Panc1 (cell line): Measurements from ENCODE around the gene SSTR1. TPM values are rescaled to one million over a fixed set of nuclear protein-coding genes. Genes with fewer than 3 reads are reported as not detected.

Experiments
- ATAC-seq: fragments of 200-7000 bp; cut with Tn5 transposase; 2 replicates; pipeline ENCODE4 v1.9.1; 2020; ENCODE audit warnings: mild to moderate bottlenecking, moderate library complexity
- BruUV-seq: library from RNA; stranded (reverse); fragments of 400-500 nt; replicated peaks from 2 replicates; lab custom pipeline; 2021; lab: Mats Ljungman, UMichigan
- CTCF ChIA-PET: fragments of 300-600 bp; sonication (Branson Sonifier 250); formaldehyde crosslinking; loops from one replicate; lab custom pipeline; 2022; ENCODE audit warnings: antibody characterized with exemption; lab: Charles Lee
- POLR2A ChIA-PET: fragments of 300-600 bp; sonication (Branson Sonifier 250); formaldehyde crosslinking; loops from one replicate; lab custom pipeline; 2022; ENCODE audit warnings: antibody characterized with exemption; lab: Charles Lee
- DNase-seq: peaks from one replicate; pipeline ENCODE4 v3.0.0-alpha.2; 2010; ENCODE audit warnings: low read depth, low spot score
- H3K27ac ChIP-seq: 2 replicates; pipeline ENCODE4 v1.5.1; 2011; ENCODE audit warnings: mild to moderate bottlenecking, low read length, inconsistent platforms
- H3K27me3 ChIP-seq: fragments of 200-500 bp; sonication (Bioruptor generic); 2 replicates; pipeline ENCODE4 v1.6.0; 2014; ENCODE audit warnings: low read length, inconsistent platforms; ENCODE audit not compliant: control insufficient read depth, insufficient read depth
- H3K36me3 ChIP-seq: fragments of 200-500 bp; sonication (Bioruptor generic); 2 replicates; pipeline ENCODE4 v1.5.1; 2014; ENCODE audit warnings: inconsistent platforms, mild to moderate bottlenecking, low read length, moderate library complexity; ENCODE audit not compliant: control insufficient read depth, insufficient read depth
- H3K4me1 ChIP-seq: 2 replicates; pipeline ENCODE4 v1.5.1; 2011; ENCODE audit warnings: inconsistent platforms, mild to moderate bottlenecking, low read length, moderate library complexity; ENCODE audit not compliant: control insufficient read depth, insufficient read depth
- H3K4me3 ChIP-seq, 2 experiments: 2 replicates each; pipeline ENCODE4 v1.5.1; 2011 to 2012; ENCODE audit warnings: low read depth in 2 of 2, low read length in 2 of 2, mild to moderate bottlenecking in 2 of 2, inconsistent platforms in 1 of 2, moderate library complexity in 1 of 2
- H3K9me3 ChIP-seq: fragments of 200-500 bp; sonication (Bioruptor generic); 2 replicates; pipeline ENCODE4 v1.5.1; 2014; ENCODE audit warnings: low read depth, mild to moderate bottlenecking, inconsistent platforms, low read length, moderate library complexity; ENCODE audit not compliant: control insufficient read depth, insufficient read depth
- CTCF ChIP-seq: fragments of 450-650 bp; IDR thresholded peaks from 2 replicates; pipeline ENCODE4 v1.5.1; 2017; ENCODE audit warnings: mild to moderate bottlenecking
- POLR2AphosphoS5 ChIP-seq: IDR thresholded peaks from 2 replicates; pipeline ENCODE4 v1.6.1; 2012; ENCODE audit warnings: mild to moderate bottlenecking, low read depth, low read length, moderate library complexity
- REST ChIP-seq, 2 experiments: IDR thresholded peaks; 2 replicates each; pipeline ENCODE4 v1.6.1; 2011 to 2012; ENCODE audit warnings: low read depth in 2 of 2, control low read depth in 1 of 2, low read length in 1 of 2, mild to moderate bottlenecking in 1 of 2, moderate library complexity in 1 of 2; ENCODE audit not compliant: insufficient read depth in 1 of 2
- SIN3A ChIP-seq: IDR thresholded peaks from 2 replicates; pipeline ENCODE4 v1.6.1; 2012; ENCODE audit warnings: low read depth, mild to moderate bottlenecking, low read length, moderate library complexity, borderline replicate concordance; ENCODE audit not compliant: insufficient read depth
- TCF7L2 ChIP-seq: IDR thresholded peaks from 2 replicates; pipeline ENCODE4 v1.6.1; 2011; ENCODE audit warnings: mild to moderate bottlenecking, low read depth, low read length, inconsistent platforms
- in situ Hi-C: cut with HindIII; loops from 2 replicates; pipeline ENCODE4 v1.10.0; 2016; ENCODE audit warnings: low sequenced_read_pairs, low pct_unique_long_range_greater_than_20kb
- intact Hi-C: fragments of 100-400 bp; cut with micrococcal nuclease; formaldehyde crosslinking; loops from one replicate; pipeline ENCODE4 v1.10.0; 2022; ENCODE audit not compliant: unreplicated experiment
- total RNA-seq: library from RNA; stranded (reverse); gene quantifications from one replicate; pipeline ENCODE4 v1.2.1, GENCODE V29; 2021; ENCODE audit not compliant: unreplicated experiment

The SSTR1 gene
- total RNA-seq, 1 experiment from 2014 or later = not detected

- DNase-seq (no peak), ATAC-seq (no peak)
- BruUV-seq = no TSS peak
- H3K4me3 ChIP-seq = no peak overlapping the region
- no peaks in the 10 kb centered on the region for H3K4me1 ChIP-seq
- in situ Hi-C loops = no loop called here
- no peaks in the 10 kb centered on the region for H3K9me3 ChIP-seq
- intact Hi-C loops = no loop called here
- CTCF ChIA-PET = no interaction called here
- TF ChIP-seq TCF7L2 (no peak), POLR2AphosphoS5 (no peak), CTCF (no peak), SIN3A (no peak), REST (IDR thresholded peaks at IDR 0.05; ENCODE audit: insufficient read depth in 1 of 2, low read depth in 2 of 2, low read length in 1 of 2) (no peak)
- no peaks in the 10 kb centered on the region for H3K36me3 ChIP-seq
- H3K27ac ChIP-seq = no peak overlapping the region
- POLR2A ChIA-PET = no interaction called here
- H3K27me3 ChIP-seq = no peaks in the 10 kb centered on the region
These were observed 53.9 kb downstream of the SSTR1 start for GRCh38 chr14:38261620-38262019.

Other genes starting within 250 kb of the SSTR1 start
- 0.10 TPM for gene CLEC14A, start 48.2 kb downstream of the SSTR1 start, total RNA-seq